Adrenal gland (tissue), 12 donors: ENCODE data around the gene SLC12A5. TPM values are rescaled to one million over a fixed set of nuclear protein-coding genes. Genes with fewer than 3 reads are reported as not detected.

Source experiments
- DNase-seq, 7 donors: peaks; one replicate each; pipeline ENCODE4 v3.0.0-alpha.2; 2019 to 2020
- H3K27ac ChIP-seq, 5 donors: fragments of 200-600 bp; sonication (generic) in 4 of 5; 1 replicate in 3 of 5; 2 replicates in 2 of 5; pipeline versions ENCODE4 v1.5.1 to v1.8.0; 2016 to 2020; ENCODE audit warnings: mild to moderate bottlenecking in 1 of 5
- H3K27me3 ChIP-seq: fragments of 200-600 bp; 2 replicates; pipeline ENCODE4 v1.8.0; 2021
- H3K36me3 ChIP-seq, 2 donors: fragments of 200-600 bp; replicated peaks in 1 of 2; 1 replicate in 1 of 2; 2 replicates in 1 of 2; pipeline versions ENCODE4 v1.5.1 to v1.8.0; 2018 to 2022
- H3K4me1 ChIP-seq, 2 donors: fragments of 200-600 bp; replicated peaks in 1 of 2; 1 replicate in 1 of 2; 2 replicates in 1 of 2; pipeline versions ENCODE4 v1.5.1 to v1.8.0; 2018 to 2021
- H3K4me3 ChIP-seq, 4 donors: fragments of 200-600 bp; sonication (generic) in 3 of 4; one replicate each; pipeline ENCODE4 v1.5.1; 2016 to 2018
- H3K9me3 ChIP-seq, 3 donors: fragments of 200-600 bp; sonication (generic) in 1 of 3; replicated peaks in 1 of 3; 1 replicate in 2 of 3; 2 replicates in 1 of 3; pipeline versions ENCODE4 v1.5.1 to v1.8.0; 2016 to 2021
- POLR2A ChIP-seq, 2 donors: fragments of 450-650 bp; IDR thresholded peaks; one replicate each; pipeline ENCODE4 v1.6.1; 2017; ENCODE audit warnings: antibody characterized with exemption in 2 of 2, mild to moderate bottlenecking in 2 of 2, moderate library complexity in 1 of 2
- WGBS, 4 donors: extraction: QIAGEN DNeasy Blood & Tissue Kit in 2 of 4; methylation state at CpG; one replicate each; pipeline versions ENCODE4 v1.1.5 to v1.1.7; 2013 to 2017; 5-methylcytosine and 5-hydroxymethylcytosine counted together
- intact Hi-C, 2 donors: fragments of 100-400 bp; cut with DNase I; formaldehyde crosslinking; loops; one replicate each; pipeline versions ENCODE4 v1.14.1 to v1.15.0; 2022 to 2023
- polyA plus RNA-seq, 3 donors: library from polyadenylated mRNA; stranded (reverse); fragments of 200-250 nt in 2 of 3; fragments of 350-450 nt in 1 of 3; fragmentation: Illumina TruSeq in 1 of 3; extraction: RNeasy Lipid Tissue Mini Kit (QIAGEN cat#74804) in 1 of 3; gene quantifications; one replicate each; pipeline ENCODE4 v1.2.3, GENCODE V29; 2013 to 2014
- total RNA-seq, 9 donors: library from RNA; depleted of rRNA in 4 of 9; stranded (reverse); fragments of >200 nt in 4 of 9; fragments of 120-200 nt in 1 of 9; fragmentation: NEBNext Ultra II Directional in 1 of 9; extraction: Animal tissue kit (Norgen Biotek cat#: 25700) in 1 of 9; gene quantifications; one replicate each; pipeline versions ENCODE4 v1.1.0 to v1.2.4, GENCODE V29; 2013 to 2023
- TF ChIP-seq, protein P1 (sequence below), 6 experiments: fragments of 450-650 bp in 4 of 6; fragments of 200-600 bp in 2 of 6; sonication (generic) in 1 of 6; IDR thresholded peaks; 1 replicate in 5 of 6; 2 replicates in 1 of 6; pipeline versions ENCODE4 v1.5.1 to v1.8.0; 2016 to 2021; ENCODE audit warnings: antibody characterized with exemption in 6 of 6, mild to moderate bottlenecking in 2 of 6, moderate library complexity in 1 of 6
- donor health status: healthy with polysubstance abuse.
- donor health status: Bipolar disorder and iron deficiency.
- donor health status: DM: yes; HTN: yes; CAD: no.
- donor health status: DM: no; HTN: no; CAD: no.
- donor health status: DM: no; HTN: no; CAD: no.
- donor health status: DM: yes; HTN: yes; CAD: no.

Gene SLC12A5
- total and polyA plus RNA-seq, 12 donors: 0.30 to 121 (median 16.2) TPM

DNA sequence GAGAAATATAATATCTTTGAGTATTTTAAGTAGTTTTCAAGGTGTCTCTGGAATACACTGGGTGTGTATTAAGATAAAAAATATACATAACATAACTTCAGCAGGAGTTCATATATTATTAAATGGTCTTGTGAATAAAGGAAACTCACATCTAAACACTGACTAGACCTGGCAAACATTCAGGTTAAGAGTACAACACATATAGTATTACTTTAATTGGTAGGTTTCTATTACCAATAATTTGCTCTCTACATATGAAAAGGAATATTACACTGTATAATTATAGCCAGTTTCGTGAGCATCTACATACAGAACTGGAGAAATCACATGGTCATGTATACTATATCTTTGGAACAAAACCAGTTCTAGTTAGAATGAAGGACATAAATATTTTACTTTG, 52.1 kb downstream of the SLC12A5 start:
- 84 to 98% (median 93%) methylated on average over 1 of the region's 1 CpG for WGBS, 4 donors

DNA sequence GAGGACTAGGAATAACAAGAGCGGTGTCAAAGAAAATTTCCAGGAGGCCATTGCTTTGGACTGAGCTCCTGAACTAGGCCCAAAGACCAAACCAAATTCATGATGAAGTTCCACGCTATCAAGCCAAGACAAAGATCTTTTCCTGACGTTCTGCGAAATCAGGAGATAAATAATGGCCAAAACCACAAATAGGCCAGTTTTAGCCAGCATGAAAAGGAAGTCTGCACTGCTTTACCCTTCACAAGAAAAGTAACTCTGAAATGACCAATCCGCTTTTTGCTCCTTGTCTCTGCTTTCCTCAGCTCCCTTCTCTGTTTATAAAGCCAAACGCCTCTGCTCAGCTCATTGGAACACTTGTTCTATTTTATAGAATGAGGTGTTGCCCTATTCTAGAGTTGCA, 54.1 kb downstream of the SLC12A5 start:
- Histone ChIP-seq H3K4me3 (no peak overlapping the region), H3K9me3 (no peaks in the 10 kb centered on the region), H3K4me1 (peaks cover 23 to 82% of the 10 kb centered on the region in 2 donors), H3K36me3 (peaks cover 0 to 16% of the 10 kb centered on the region in 2 donors), H3K27me3 (no peaks in the 10 kb centered on the region), H3K27ac (no peak overlapping the region)
- TF ChIP-seq, protein P1, sequence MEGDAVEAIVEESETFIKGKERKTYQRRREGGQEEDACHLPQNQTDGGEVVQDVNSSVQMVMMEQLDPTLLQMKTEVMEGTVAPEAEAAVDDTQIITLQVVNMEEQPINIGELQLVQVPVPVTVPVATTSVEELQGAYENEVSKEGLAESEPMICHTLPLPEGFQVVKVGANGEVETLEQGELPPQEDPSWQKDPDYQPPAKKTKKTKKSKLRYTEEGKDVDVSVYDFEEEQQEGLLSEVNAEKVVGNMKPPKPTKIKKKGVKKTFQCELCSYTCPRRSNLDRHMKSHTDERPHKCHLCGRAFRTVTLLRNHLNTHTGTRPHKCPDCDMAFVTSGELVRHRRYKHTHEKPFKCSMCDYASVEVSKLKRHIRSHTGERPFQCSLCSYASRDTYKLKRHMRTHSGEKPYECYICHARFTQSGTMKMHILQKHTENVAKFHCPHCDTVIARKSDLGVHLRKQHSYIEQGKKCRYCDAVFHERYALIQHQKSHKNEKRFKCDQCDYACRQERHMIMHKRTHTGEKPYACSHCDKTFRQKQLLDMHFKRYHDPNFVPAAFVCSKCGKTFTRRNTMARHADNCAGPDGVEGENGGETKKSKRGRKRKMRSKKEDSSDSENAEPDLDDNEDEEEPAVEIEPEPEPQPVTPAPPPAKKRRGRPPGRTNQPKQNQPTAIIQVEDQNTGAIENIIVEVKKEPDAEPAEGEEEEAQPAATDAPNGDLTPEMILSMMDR (IDR thresholded peaks at IDR 0.05): no peak
- TF ChIP-seq POLR2A (IDR thresholded peaks at IDR 0.05): no peak
- WGBS, 4 donors: 48 to 62% (median 55%) methylated on average over 6 of the region's 6 CpGs
- no peak for DNase-seq
- intact Hi-C loops: no loop called here

More for the DNA sequence above, 52.1 kb downstream of the SLC12A5 start:
- no peak for DNase-seq
- intact Hi-C loops: no loop called here
- TF ChIP-seq, protein P1 (IDR thresholded peaks at IDR 0.05): no peak
- no peak for TF ChIP-seq POLR2A (IDR thresholded peaks at IDR 0.05)
- Histone ChIP-seq H3K27ac (no peak overlapping the region), H3K27me3 (no peaks in the 10 kb centered on the region), H3K36me3 (peaks cover 0 to 27% of the 10 kb centered on the region in 2 donors), H3K4me1 (peaks cover 10 to 62% of the 10 kb centered on the region in 2 donors), H3K9me3 (no peaks in the 10 kb centered on the region), H3K4me3 (no peak overlapping the region)

DNA sequence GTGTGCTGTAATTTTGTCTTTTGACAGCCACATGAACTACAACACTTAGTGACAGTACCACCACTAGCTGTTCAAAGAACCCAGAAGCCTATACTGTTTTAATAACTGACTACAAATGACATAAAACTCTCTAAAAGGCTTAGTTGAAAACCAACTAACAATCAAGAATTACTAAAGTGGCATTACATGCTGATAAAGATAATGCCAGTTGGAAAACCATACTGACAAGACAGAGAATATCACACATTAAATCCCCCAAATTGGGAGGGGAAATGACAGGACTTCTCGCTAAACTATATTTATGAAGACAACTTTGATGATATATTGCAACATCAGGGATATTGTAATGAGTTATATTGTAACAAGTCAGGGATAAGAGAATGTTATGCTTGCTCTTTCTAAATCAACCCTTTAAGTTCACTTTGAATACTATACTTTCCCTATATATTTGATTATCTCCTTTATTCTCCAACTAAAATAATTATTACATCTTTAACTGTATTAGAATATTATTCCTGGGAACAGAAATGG, 54.6 kb downstream of the SLC12A5 start:
- Histone ChIP-seq H3K27me3 (no peaks in the 10 kb centered on the region), H3K9me3 (no peaks in the 10 kb centered on the region), H3K4me3 (no peak overlapping the region), H3K27ac (no peak overlapping the region), H3K4me1 (peaks cover 28 to 87% of the 10 kb centered on the region in 2 donors), H3K36me3 (peaks cover 0 to 12% of the 10 kb centered on the region in 2 donors)
- WGBS, 4 donors: 76 to 89% (median 81%) methylated on average over 1 of the region's 1 CpG
- TF ChIP-seq POLR2A (IDR thresholded peaks at IDR 0.05): no peak
- DNase-seq: no peak
- intact Hi-C loops: no loop called here

DNA sequence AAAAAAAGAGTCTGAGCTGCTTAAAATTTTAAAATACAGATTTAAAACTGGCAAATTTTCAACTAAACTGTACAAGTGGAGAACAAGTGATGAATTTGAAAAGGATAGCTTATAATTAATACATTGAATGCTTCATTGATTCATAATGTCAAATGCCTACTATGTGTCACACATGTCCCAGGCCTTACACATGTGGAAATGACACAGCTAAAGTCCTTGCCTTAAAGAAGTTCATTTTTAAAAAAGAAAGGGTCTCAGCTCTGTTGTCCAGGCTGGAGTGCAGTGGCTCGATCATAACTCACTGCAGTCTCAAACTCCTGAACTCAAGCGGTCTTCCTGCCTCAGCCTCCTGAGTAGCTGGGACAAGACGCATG, 55.8 kb downstream of the SLC12A5 start:
- DNase-seq: no peak
- Histone ChIP-seq H3K27me3 (no peaks in the 10 kb centered on the region), H3K27ac (peak overlapping the region in 1 of 5 donors; percentile 22), H3K36me3 (no peaks in the 10 kb centered on the region), H3K4me1 (peaks cover 29 to 91% of the 10 kb centered on the region in 2 donors), H3K9me3 (no peaks in the 10 kb centered on the region), H3K4me3 (no peak overlapping the region)
- WGBS, 4 donors: 86 to 94% (median 92%) methylated on average over 3 of the region's 3 CpGs
- no peak for TF ChIP-seq POLR2A (IDR thresholded peaks at IDR 0.05)
- TF ChIP-seq, protein P1 (IDR thresholded peaks at IDR 0.05): no peak
- intact Hi-C loops: loop anchor here in 1 of 2 donors (5.0 kb wide), 1 partner anchor 62 kb away; no protein-coding TSS in a partner anchor
